Activated naive CD4-positive, alpha-beta T cell treated with anti-CD3 and anti-CD28 coated beads for 36 hours (primary cell): Measurements from ENCODE around the gene SLC22A12. TPM values are rescaled to one million over a fixed set of nuclear protein-coding genes. Genes with fewer than 3 reads are reported as not detected.

Experiments used
- CTCF ChIA-PET: fragments of 350-600 bp; sonication (Branson Sonifier 250); formaldehyde crosslinking; loops from one replicate; lab custom pipeline; 2021; ENCODE audit warnings: antibody characterized with exemption; lab: Charles Lee
- DNase-seq: peaks from one replicate; pipeline ENCODE4 v3.0.0-alpha.2; 2020
- H3K27ac Mint-ChIP-seq: one replicate; pipeline ENCODE4 v1.8.0; 2021; ENCODE audit warnings: mild to moderate bottlenecking, mixed read lengths
- H3K27me3 Mint-ChIP-seq: one replicate; pipeline ENCODE4 v1.8.0; 2021; ENCODE audit warnings: low read depth, mixed read lengths
- H3K36me3 Mint-ChIP-seq: one replicate; pipeline ENCODE4 v1.8.0; 2021; ENCODE audit warnings: low read depth, mixed read lengths
- H3K4me1 Mint-ChIP-seq: one replicate; pipeline ENCODE4 v1.8.0; 2021; ENCODE audit warnings: low read depth, mixed read lengths
- H3K4me3 Mint-ChIP-seq: one replicate; pipeline ENCODE4 v1.8.0; 2021; ENCODE audit warnings: mild to moderate bottlenecking, moderate library complexity, mixed read lengths
- H3K9me3 Mint-ChIP-seq: one replicate; pipeline ENCODE4 v1.8.0; 2021; ENCODE audit warnings: mixed read lengths
- intact Hi-C: fragments of 100-400 bp; cut with micrococcal nuclease; formaldehyde crosslinking; loops from one replicate; pipeline ENCODE4 v1.15.1; 2023
- total RNA-seq, 2 experiments: library from RNA; stranded (reverse); gene quantifications; one replicate each; pipeline ENCODE4 v1.2.3, GENCODE V29; 2021

SLC22A12 gene
- total RNA-seq, 2 experiments from 2014 or later, result not detected

DNA sequence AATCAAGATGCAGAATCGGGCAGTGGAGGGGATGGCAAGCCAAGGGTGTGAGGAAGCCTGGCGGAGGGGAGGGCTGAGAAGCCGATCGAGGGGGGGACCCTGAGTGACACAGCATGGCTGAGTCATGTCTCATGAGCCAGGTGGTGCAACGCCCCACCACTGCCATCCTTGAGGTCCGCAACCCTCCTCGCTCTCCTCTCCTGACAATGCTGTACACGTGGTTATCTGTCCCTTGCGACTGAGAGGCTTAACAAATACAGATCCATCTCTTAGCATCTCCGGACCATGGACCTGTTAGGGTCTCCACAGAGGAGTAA lies 14.2 kb downstream of the SLC22A12 start:
- H3K4me3 Mint-ChIP-seq, result no peak overlapping the region
- H3K27ac Mint-ChIP-seq, result no peak overlapping the region
- no peaks in the 10 kb centered on the region for H3K9me3 Mint-ChIP-seq
- no peaks in the 10 kb centered on the region for H3K36me3 Mint-ChIP-seq
- intact Hi-C loops, result no loop called here
- no peaks in the 10 kb centered on the region for H3K27me3 Mint-ChIP-seq
- CTCF ChIA-PET, result interaction anchor here (1.3 kb wide), 1 partner anchor 156 kb away, joined by 3 read pairs; no protein-coding TSS in a partner anchor
- peaks cover 2% of the 10 kb centered on the region for H3K4me1 Mint-ChIP-seq
- DNase-seq, result no peak

- H3K27me3 Mint-ChIP-seq, result no peaks in the 10 kb centered on the region
- peaks cover 2% of the 10 kb centered on the region for H3K4me1 Mint-ChIP-seq
- H3K27ac Mint-ChIP-seq, result no peak overlapping the region
- intact Hi-C loops, result no loop called here
- no peaks in the 10 kb centered on the region for H3K9me3 Mint-ChIP-seq
- CTCF ChIA-PET, result no interaction called here
- no peak overlapping the region for H3K4me3 Mint-ChIP-seq
- no peak for DNase-seq
- H3K36me3 Mint-ChIP-seq, result no peaks in the 10 kb centered on the region
These were observed 14.9 kb downstream of the SLC22A12 start for GRCh38 chr11:64605656-64606585.

GRCh38 chr11:64606796-64607380 lies 15.9 kb downstream of the SLC22A12 start:
- H3K27me3 Mint-ChIP-seq, result no peaks in the 10 kb centered on the region
- intact Hi-C loops, result no loop called here
- peaks cover 7% of the 10 kb centered on the region for H3K4me1 Mint-ChIP-seq
- DNase-seq, result no peak
- no peak overlapping the region for H3K4me3 Mint-ChIP-seq
- no peaks in the 10 kb centered on the region for H3K9me3 Mint-ChIP-seq
- CTCF ChIA-PET, result no interaction called here
- H3K27ac Mint-ChIP-seq, result no peak overlapping the region
- no peaks in the 10 kb centered on the region for H3K36me3 Mint-ChIP-seq

DNA sequence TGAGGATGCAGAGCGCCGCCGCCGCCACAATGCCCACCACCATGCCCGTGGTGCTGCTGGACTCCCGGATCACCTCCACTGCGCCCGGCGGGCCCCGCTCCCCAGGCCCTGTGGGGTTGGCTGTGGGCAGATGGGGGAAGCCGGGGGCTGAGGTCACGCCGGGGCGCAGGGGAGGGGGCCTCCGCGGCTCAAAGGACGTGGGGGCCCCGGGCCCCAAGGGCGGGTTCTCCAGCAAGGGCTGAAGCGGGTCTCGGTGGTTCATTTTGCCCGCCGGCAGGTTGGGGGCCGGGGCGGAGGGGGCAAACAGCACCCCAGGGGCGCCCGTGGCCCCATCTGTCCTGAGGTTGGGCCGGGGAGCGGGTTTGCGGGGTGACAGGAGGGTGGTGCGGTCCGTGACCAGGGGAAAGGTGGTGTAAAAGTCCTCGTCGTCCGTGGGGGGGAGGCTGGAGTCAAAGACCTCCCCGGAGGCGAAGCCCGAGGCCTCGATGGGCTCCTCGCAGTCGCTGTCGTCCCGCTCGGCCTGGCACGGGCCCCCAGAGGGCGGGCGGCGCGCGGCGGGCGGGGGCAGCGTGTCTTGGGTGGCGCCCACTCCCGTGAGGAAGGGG lies 16.5 kb downstream of the SLC22A12 start:
- DNase-seq, result no peak
- CTCF ChIA-PET, result no interaction called here
- intact Hi-C loops, result no loop called here
- H3K36me3 Mint-ChIP-seq, result no peaks in the 10 kb centered on the region
- no peak overlapping the region for H3K27ac Mint-ChIP-seq
- H3K27me3 Mint-ChIP-seq, result no peaks in the 10 kb centered on the region
- H3K4me1 Mint-ChIP-seq, result peaks cover 13% of the 10 kb centered on the region
- H3K9me3 Mint-ChIP-seq, result no peaks in the 10 kb centered on the region
- no peak overlapping the region for H3K4me3 Mint-ChIP-seq

- no peak overlapping the region for H3K27ac Mint-ChIP-seq
- no peaks in the 10 kb centered on the region for H3K36me3 Mint-ChIP-seq
- H3K27me3 Mint-ChIP-seq, result no peaks in the 10 kb centered on the region
- CTCF ChIA-PET, result no interaction called here
- DNase-seq, result no peak
- no peaks in the 10 kb centered on the region for H3K9me3 Mint-ChIP-seq
- H3K4me1 Mint-ChIP-seq, result peaks cover 13% of the 10 kb centered on the region
- intact Hi-C loops, result no loop called here
- H3K4me3 Mint-ChIP-seq, result no peak overlapping the region
These were observed 17.0 kb downstream of the SLC22A12 start for GRCh38 chr11:64608046-64608445.

GRCh38 chr11:64608636-64609035 lies 17.6 kb downstream of the SLC22A12 start:
- Mint-ChIP-seq H3K4me1 (peaks cover 13% of the 10 kb centered on the region), H3K27ac (no peak overlapping the region), H3K4me3 (no peak overlapping the region), H3K27me3 (no peaks in the 10 kb centered on the region), H3K9me3 (no peaks in the 10 kb centered on the region), H3K36me3 (no peaks in the 10 kb centered on the region)
- CTCF ChIA-PET, result no interaction called here
- intact Hi-C loops, result no loop called here
- DNase-seq, result no peak

DNA sequence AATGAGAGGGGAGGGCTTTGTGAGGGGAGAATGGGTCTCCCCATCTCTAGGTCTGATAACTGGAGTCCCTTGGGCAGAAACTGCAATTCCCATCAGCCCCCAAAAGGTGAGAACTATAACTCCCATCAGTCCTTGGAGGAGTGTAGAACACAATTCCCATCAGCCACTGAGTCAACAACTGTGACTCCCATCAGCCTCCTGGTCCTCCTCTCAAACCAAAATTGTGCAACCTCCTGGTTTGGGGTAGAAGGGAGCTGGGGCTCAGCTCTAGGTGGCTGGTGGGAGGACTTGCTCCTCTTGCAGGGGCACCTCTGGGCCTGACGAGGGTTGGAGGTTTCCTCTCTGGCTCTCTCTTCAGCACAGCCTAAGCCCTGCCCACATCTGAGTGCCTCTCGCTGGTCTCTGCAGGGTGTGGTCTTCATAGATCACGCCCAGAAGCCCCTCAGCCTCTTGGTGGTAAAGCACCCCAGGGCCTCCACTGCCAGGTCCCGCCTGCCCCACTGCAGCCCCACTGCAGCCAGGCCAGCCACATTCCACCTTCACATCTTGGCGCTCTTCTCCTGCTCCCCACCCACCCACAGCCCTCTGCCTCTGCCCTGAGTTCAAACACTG lies 18.5 kb downstream of the SLC22A12 start:
- Mint-ChIP-seq H3K27ac (no peak overlapping the region), H3K36me3 (no peaks in the 10 kb centered on the region), H3K4me1 (peaks cover 13% of the 10 kb centered on the region), H3K27me3 (no peaks in the 10 kb centered on the region), H3K9me3 (no peaks in the 10 kb centered on the region), H3K4me3 (no peak overlapping the region)
- CTCF ChIA-PET, result interaction anchor here (0.6 kb wide), 1 partner anchor 721 kb away, joined by 3 read pairs; no protein-coding TSS in a partner anchor
- no peak for DNase-seq
- intact Hi-C loops, result no loop called here

DNA sequence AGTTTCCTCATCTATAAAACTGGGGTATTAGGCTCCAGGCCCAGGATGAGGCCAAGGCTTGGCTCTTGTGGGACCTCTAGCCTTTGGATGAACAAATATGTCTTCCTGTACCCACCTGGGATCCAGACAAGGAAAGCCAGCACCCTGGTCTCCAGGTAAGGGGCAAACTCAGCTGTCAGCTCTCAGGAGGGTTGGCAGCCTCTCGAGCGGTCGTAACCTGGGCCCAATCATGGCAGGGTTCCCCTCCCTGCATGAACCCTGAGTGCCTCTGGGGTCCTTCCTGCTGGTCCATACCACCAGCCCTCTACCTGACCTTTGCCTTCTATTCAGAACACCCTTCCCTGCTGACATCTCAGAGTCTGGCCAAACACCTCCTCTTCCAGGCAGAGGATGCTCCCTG lies 19.6 kb downstream of the SLC22A12 start:
- H3K27me3 Mint-ChIP-seq, result no peaks in the 10 kb centered on the region
- CTCF ChIA-PET, result no interaction called here
- no peak overlapping the region for H3K27ac Mint-ChIP-seq

GRCh38 chr11:64611176-64611575 lies 20.2 kb downstream of the SLC22A12 start:
- no peak for DNase-seq
- peaks cover 13% of the 10 kb centered on the region for H3K4me1 Mint-ChIP-seq
- no peak overlapping the region for H3K27ac Mint-ChIP-seq
- H3K4me3 Mint-ChIP-seq, result no peak overlapping the region
- intact Hi-C loops, result no loop called here
- H3K36me3 Mint-ChIP-seq, result no peaks in the 10 kb centered on the region
- no peaks in the 10 kb centered on the region for H3K27me3 Mint-ChIP-seq
- no peaks in the 10 kb centered on the region for H3K9me3 Mint-ChIP-seq
- CTCF ChIA-PET, result no interaction called here

More for the DNA sequence above, 19.6 kb downstream of the SLC22A12 start:
- intact Hi-C loops, result no loop called here
- H3K36me3 Mint-ChIP-seq, result no peaks in the 10 kb centered on the region
- no peak overlapping the region for H3K4me3 Mint-ChIP-seq
- H3K4me1 Mint-ChIP-seq, result peaks cover 13% of the 10 kb centered on the region
- H3K9me3 Mint-ChIP-seq, result no peaks in the 10 kb centered on the region
- DNase-seq, result no peak

GRCh38 chr11:64611869-64612646 lies 21.0 kb downstream of the SLC22A12 start:
- Mint-ChIP-seq H3K4me3 (no peak overlapping the region), H3K27me3 (no peaks in the 10 kb centered on the region), H3K27ac (no peak overlapping the region), H3K4me1 (peaks cover 13% of the 10 kb centered on the region), H3K9me3 (no peaks in the 10 kb centered on the region), H3K36me3 (no peaks in the 10 kb centered on the region)
- peak; percentile 10 for DNase-seq
- intact Hi-C loops, result no loop called here
- CTCF ChIA-PET, result no interaction called here

GRCh38 chr11:64613648-64614047 lies 22.6 kb downstream of the SLC22A12 start:
- CTCF ChIA-PET, result no interaction called here
- no peak for DNase-seq
- Mint-ChIP-seq H3K4me1 (peaks cover 13% of the 10 kb centered on the region), H3K4me3 (no peak overlapping the region), H3K36me3 (no peaks in the 10 kb centered on the region), H3K9me3 (no peaks in the 10 kb centered on the region), H3K27ac (no peak overlapping the region), H3K27me3 (no peaks in the 10 kb centered on the region)
- intact Hi-C loops, result no loop called here

DNA sequence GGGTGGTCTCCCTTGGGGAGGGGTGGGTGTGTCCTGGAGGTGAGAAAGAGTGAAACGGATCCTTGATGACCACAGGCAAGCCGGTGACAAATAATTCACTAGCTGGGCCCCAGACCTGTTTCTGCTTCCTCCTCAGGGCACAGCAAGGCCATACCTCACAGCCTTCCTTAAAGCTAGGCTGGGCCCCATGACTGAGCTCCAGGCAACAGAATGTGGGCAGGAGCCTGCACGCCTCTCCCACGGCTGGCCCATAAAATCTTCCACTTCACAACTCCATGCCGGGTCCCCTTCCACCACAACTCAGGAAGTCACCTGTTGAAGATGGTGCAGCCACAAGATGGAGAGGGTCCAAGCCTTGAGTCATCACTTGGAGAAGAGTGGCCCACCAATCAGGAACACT lies 23.9 kb downstream of the SLC22A12 start:
- DNase-seq, result no peak
- Mint-ChIP-seq H3K27ac (no peak overlapping the region), H3K27me3 (no peaks in the 10 kb centered on the region), H3K4me3 (no peak overlapping the region), H3K4me1 (peaks cover 11% of the 10 kb centered on the region), H3K36me3 (no peaks in the 10 kb centered on the region), H3K9me3 (no peaks in the 10 kb centered on the region)
- intact Hi-C loops, result no loop called here
- CTCF ChIA-PET, result interaction anchor here (1.2 kb wide), 1 partner anchor 166 kb away, joined by 5 read pairs; no protein-coding TSS in a partner anchor
